LNCAP (cell line): ENCODE data around the gene TBC1D30.

Experiments used
- TF ChIP-seq, protein P1 (sequence below): fragments of 450-650 bp; IDR thresholded peaks from 2 replicates; pipeline ENCODE4 v1.5.1; 2017; ENCODE audit warnings: mild to moderate bottlenecking

Gene TBC1D30

DNA sequence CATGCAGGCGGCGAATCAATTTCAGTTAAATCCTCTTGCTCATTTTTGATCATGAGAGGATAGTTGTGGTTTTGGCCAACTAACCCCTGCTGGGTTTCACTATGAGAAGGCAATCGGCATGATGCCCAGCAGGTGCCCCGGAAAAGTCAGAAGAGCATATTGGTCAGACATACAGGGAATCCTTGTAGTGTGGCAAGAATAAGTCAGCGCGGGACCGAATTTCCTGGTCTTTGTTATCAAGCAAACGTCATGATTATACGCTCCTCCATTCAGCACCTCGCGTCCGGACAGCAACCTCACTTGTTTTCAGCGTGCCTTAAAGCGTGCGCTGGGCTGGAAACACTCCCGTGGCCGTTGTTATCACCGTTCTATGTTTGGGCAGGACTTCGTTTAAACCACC is 1.8 kb downstream of the TBC1D30 start:
- TF ChIP-seq, protein P1, sequence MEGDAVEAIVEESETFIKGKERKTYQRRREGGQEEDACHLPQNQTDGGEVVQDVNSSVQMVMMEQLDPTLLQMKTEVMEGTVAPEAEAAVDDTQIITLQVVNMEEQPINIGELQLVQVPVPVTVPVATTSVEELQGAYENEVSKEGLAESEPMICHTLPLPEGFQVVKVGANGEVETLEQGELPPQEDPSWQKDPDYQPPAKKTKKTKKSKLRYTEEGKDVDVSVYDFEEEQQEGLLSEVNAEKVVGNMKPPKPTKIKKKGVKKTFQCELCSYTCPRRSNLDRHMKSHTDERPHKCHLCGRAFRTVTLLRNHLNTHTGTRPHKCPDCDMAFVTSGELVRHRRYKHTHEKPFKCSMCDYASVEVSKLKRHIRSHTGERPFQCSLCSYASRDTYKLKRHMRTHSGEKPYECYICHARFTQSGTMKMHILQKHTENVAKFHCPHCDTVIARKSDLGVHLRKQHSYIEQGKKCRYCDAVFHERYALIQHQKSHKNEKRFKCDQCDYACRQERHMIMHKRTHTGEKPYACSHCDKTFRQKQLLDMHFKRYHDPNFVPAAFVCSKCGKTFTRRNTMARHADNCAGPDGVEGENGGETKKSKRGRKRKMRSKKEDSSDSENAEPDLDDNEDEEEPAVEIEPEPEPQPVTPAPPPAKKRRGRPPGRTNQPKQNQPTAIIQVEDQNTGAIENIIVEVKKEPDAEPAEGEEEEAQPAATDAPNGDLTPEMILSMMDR = no peak

DNA sequence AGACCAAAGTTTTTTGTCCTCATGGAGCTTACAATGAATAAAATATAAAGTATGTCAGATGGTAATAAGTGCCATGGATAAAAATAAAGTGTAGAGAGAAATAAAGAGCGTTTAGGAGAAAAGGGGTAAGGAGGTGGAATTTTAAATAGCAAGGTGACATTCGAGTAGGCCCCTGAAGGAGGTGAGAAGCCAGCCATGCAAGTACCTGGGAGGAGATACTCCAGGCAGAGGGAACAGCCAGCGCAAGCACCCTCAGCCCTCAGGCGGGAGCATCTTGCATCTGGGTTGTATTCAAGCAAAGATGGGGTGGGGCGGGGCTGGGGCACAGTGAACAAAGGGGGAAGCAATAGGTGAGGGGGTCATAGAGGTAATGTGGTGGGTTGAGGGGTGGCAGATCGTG is 4.3 kb downstream of the TBC1D30 start:
- TF ChIP-seq, protein P1 = no peak

DNA sequence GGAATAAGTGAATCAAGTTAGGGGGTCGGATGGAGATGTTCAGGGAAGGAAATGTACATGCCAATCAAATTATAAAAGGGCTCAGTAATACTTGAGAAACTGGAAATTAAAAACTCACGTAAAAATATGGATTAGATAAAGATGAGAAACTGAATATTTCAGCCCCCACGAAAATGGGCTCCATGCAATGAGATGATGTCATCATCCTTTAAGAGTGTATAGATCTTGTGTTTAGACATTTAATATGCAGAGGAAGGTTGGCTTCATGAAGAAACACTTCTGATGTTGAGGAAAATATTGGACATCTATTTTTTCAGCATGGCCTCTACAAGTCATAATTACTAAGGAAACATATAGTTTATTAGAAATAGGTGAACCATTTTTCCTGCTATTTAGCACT is 9.5 kb downstream of the TBC1D30 start:
- TF ChIP-seq, protein P1 = no peak

DNA sequence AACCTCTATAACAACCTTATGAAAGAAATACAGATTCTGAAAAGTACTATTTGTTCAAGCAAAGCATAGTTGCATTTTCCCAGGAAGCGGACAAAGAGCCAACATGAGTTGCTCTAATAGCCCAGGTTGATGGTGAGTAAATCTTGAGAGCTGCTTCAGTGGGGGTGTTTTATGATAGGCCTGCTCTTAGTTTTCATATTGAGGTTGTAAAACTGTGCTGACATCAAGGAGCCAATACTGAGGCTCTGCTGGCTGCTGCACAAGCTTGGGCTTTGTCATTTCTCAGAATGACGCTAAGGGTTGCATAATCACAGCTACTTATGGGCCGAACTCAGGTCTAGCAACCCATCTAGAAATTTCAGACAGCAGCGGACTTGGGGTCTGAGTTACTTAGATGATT is 11.5 kb downstream of the TBC1D30 start:
- TF ChIP-seq, protein P1 = no peak

DNA sequence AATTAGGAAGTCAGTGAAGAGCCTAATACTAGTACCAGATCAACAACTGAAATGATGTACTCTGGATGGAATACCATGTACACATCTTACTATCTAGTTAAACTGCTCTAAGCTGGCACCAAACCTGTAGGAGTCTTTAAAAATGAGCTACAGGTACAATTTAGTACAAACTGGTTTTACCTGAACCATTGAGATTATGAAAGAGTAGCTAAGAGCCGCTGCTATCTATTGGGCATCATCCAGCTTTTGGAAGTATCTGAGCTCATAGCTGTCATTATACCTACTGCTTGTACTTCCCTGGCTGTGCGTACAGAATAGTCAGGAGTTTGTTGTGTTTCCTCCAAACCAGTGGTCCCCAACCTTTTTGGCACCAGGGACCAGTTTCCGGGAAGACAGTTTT is 12.4 kb downstream of the TBC1D30 start:
- TF ChIP-seq, protein P1 = no peak

DNA sequence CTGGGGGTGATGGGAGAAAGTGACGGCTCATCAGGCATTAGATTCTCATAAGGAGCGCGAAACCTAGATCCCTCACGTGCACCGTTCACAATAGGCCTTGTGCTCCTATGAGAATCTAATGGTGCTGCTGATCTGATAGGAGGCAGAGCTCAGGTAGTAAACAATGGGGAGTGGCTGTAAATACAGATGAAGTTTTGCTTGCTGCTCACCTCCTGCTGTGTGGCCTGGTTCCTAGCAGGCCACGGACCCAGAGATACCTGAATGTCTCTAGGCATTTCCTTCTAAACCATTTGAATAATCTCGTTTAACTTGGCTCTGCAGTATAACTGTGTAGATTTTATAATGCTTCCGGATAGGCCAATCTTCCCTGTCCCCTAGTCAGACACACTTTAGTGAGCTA is 13.0 kb downstream of the TBC1D30 start:
- TF ChIP-seq, protein P1 = no peak

DNA sequence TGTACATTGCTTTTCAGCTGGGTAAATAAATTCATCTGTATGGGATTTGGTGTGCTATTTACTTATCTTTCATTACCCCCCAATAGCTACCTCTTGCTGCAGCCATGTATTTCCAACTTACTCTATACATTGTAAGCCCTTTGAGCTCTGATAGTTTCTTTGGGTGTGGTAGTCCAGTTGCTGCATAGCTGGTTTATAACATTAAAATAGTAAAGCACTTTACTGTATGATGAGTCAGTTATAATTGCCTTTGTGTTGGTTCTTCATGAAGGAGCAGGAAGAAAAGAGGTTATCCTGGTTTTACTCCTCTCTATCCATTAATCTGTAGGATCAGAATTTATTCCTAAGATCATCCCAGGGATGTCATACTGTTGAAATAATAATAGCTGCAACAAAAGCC is 15.7 kb downstream of the TBC1D30 start:
- TF ChIP-seq, protein P1 = no peak

DNA sequence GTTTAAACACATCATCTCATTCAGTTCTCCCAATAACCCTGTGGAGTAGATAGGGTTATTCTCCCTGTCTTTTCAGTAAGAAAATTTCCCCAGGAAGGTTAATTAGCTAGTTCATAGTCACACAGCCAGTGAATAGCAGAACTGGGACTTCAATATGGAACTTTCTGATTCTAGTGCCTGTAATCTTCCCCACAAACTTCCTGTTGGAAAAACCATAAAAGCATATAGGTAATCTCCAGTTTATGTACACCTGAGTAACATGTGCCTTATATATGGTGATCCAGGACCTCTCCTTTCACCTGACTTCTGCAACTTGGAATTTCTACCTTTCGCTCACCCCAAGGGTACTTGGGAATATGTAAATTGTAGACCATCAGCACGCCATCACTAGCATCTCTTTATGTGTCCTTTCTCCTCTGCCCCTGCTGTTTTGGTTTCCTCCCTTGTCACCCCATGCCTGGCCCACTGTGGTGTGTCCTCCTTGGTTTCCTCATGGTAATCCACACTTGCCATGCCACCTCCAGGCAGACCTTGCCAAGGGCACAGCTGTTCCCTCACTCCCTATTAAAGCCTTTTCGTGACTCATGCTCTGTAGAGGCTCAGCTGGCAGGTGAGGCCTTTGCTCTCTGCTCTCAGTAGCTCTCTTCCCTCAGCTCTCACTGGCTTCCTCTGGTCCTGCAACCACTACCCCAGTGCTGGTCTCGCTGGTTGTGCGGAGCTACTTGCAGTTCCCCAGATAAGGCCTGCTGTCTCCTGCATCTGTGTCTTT is 16.7 kb downstream of the TBC1D30 start:
- TF ChIP-seq, protein P1 = no peak
